NCI-H510A treated with DMSO at 0.1 percent for 48 hours (cell line): ENCODE measurements around the gene CD40LG.

Source experiments
- DNase-seq: peaks from one replicate; lab custom pipeline; 2025; lab: John Stamatoyannopoulos, UW

Gene CD40LG

GRCh38 chrX:136652822-136653723, 5.1 kb downstream of the CD40LG start:
- DNase-seq, result no peak

- no peak for DNase-seq
Measured at GRCh38 chrX:136656361-136656964, 8.5 kb downstream of the CD40LG start.

- DNase-seq, result no peak
Measured at GRCh38 chrX:136658151-136658550, 10.2 kb downstream of the CD40LG start.

- no peak for DNase-seq
Measured at GRCh38 chrX:136659174-136659573, 11.2 kb downstream of the CD40LG start.

GRCh38 chrX:136660896-136661295, 12.9 kb downstream of the CD40LG start:
- no peak for DNase-seq

- no peak for DNase-seq
Measured at GRCh38 chrX:136662104-136662503, 14.1 kb downstream of the CD40LG start.

- no peak for DNase-seq
Measured at GRCh38 chrX:136662976-136663375, 15.0 kb downstream of the CD40LG start.

GRCh38 chrX:136665258-136665900, 17.4 kb downstream of the CD40LG start:
- no peak for DNase-seq

- no peak for DNase-seq
Measured at GRCh38 chrX:136666088-136666487, 18.1 kb downstream of the CD40LG start.

- no peak for DNase-seq
Measured at GRCh38 chrX:136667446-136668168, 19.6 kb downstream of the CD40LG start.

GRCh38 chrX:136671006-136671610, 23.1 kb downstream of the CD40LG start:
- no peak for DNase-seq

GRCh38 chrX:136674270-136674985, 26.5 kb downstream of the CD40LG start:
- DNase-seq, result no peak

- no peak for DNase-seq
Measured at GRCh38 chrX:136679531-136679930, 31.6 kb downstream of the CD40LG start.

- no peak for DNase-seq
Measured at GRCh38 chrX:136684120-136684519, 36.2 kb downstream of the CD40LG start.

- DNase-seq, result no peak
Measured at GRCh38 chrX:136687457-136687856, 39.5 kb downstream of the CD40LG start.

- no peak for DNase-seq
Measured at GRCh38 chrX:136689436-136689835, 41.5 kb downstream of the CD40LG start.

GRCh38 chrX:136691028-136691809, 43.3 kb downstream of the CD40LG start:
- DNase-seq, result no peak

- no peak for DNase-seq
Measured at GRCh38 chrX:136692271-136692670, 44.3 kb downstream of the CD40LG start.

GRCh38 chrX:136694431-136695087, 46.6 kb downstream of the CD40LG start:
- peak; percentile 22 for DNase-seq

GRCh38 chrX:136697156-136697555, 49.2 kb downstream of the CD40LG start:
- DNase-seq, result no peak
